ENCODE data around the gene RARS2.
A peak's percentile ranks its signal among the peaks of the same experiment; 100 is the strongest.
"Not testable (repeated sequence)": the region's sequence is repeated elsewhere in the genome, so short reads cannot be mapped to it uniquely, and the experiment has no call there.

The RARS2 gene

DNA sequence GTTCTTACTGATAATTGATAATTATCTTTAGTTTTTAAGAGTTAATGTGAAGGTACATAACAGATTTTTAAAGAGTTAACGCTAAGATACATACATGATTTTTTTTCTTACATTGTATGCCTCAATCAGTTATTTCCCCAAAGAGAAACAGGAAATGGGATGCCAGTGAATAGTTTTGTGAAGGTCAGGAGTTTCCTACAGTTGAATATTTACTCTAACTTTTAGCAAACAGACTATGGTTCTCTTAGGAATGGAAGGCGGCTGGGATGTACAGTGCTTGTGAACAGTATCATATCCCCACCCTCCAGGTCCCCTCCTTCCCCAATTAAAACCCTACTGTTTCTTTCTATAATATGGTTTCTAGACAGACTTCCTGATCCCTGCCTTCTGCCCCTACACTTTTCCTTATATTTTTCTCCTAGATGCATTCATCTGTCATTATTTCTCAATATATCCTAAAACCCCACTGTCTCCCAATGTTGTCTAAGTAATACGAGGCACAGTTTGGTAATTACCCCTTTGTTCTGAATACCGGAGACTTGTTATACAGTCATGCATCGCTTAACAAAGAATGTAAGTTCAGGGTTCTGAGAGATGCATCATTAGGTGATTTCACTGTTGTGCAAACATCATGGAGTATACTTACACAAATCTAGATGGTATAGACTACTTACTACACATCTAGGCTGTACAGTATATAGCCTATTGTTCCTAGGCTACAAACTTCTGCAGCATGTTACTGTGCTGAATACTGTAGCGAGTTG is 87.8 kb downstream of the RARS2 start:
- no peak for DNase-seq (ENCODE audit: low read depth)

DNA sequence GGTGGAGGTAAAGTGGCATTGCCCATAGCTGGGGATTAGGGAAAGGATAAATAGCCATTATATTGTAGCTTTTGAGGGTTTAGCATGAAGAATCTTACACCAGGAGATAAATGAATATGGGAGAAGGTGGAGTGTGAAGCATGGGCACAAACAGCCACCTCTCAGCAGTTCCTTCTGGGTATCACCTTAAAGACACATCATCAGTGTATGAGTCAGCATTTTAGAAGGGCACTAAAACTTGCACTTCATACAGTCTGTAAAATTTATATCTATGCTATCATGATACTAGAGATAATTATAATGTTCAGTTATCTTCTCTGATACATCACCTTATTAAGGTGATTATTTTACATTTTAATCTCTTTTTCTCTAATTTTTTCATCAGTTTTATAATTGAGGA is 91.7 kb downstream of the RARS2 start:
- DNase-seq (ENCODE audit: low read depth): no peak

DNA sequence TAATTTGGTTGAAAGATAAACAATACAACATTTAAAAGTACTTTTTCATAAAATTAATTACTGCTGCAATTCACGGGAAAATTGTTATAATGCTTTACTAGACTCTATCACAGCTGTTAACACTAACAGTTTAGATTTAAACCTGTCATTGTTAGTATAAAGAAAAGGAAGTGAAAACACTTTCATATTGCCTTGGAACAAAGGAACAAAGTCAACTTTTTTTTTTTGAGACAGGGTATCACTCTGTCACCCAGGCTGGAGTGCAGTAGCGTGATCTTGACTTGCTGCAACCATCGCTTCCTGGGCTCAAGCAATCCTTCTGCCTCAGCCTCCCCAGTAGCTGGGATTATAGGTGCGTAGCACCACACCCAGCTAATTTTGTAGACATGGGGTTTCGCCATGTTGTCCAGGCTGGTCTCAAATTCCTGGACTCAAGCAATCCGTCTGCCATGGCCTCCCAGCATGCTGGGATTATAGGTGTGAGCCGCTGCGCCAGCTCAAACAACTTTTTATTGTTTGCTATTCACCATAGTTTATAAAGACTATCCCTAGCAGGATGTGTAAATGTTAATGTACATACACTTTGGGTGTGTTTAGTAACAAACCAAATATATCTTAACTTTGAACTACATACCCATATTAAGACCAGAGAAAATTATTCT is 94.9 kb downstream of the RARS2 start:
- no peak for DNase-seq (ENCODE audit: low read depth)

DNA sequence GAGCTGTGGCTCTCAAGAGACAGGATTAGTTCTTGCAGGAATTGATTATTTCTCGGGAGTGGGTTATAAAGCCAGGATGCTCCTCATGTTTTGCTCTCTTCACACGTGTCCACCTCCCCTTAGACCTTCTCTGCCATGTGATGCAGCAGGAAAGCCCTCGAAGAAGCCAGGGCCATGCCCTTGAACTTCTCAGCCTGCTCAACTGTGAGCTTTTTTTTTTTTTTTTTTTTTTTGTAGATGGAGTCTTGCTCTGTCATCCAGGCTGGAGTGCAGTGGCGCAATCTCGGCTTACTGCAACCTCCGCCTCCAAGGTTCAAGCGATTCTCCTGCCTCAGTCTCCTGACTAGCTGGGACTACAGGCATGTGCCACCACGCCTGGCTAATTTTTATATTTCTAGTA is 100.5 kb downstream of the RARS2 start:
- DNase-seq (ENCODE audit: low read depth): not testable (repeated sequence)

DNA sequence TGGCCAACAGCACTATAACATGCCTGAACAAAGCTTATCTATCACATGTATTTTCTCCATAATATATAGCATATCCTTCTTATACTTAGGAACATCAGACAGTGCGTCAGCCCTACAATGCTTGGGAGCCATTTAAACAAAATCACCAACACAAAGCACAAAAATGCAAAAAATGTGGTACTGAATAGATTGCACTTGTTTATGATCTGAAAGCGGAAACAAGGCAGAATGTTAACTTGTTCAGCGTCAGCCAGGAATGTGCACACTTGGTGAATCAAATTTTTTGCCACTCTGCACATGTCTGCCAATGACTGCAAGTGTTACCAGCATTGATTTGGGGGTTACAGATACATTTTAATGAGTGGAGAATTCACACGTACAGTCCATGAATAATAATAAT is 102.2 kb downstream of the RARS2 start:
- DNase-seq (ENCODE audit: low read depth): no peak

DNA sequence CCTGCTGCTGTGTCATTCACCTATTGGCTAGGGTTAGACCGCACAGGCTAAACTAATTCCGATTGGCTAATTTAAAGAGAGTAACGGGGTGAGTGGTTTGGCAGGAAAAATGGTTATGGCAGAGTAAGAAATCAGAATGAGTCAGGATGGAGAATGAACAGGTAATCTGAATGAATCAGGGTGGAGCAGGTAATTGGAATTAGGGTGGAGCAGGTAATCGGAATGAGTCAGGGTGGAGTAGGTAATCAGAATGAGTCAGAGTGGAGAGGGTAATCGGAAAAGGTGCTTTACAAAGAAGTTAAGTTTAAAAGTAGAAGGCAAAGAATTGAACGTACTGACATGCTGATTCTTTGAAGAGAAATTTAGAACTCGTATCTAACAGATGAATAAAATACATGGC is 105.3 kb downstream of the RARS2 start:
- DNase-seq (ENCODE audit: low read depth): no peak

DNA sequence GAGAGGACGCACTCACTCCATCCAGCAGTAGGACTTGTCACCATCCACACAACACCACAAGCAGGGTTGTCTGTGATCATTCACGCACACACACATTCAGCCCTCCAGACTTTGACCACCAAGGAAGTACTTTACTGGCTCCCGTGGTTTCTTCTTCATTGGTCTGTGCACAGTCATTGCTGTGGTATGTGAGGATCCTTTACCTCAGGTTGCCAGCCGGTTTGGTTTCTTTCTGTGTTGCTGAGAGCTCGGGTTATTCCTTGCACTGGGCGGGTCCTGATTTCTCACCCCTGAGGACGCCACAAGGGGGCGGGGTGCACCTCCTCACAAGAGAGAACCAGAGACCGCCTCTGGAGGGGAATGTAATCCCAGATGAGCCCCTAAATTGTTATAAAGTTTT is 105.9 kb downstream of the RARS2 start:
- no peak for DNase-seq (ENCODE audit: low read depth)

DNA sequence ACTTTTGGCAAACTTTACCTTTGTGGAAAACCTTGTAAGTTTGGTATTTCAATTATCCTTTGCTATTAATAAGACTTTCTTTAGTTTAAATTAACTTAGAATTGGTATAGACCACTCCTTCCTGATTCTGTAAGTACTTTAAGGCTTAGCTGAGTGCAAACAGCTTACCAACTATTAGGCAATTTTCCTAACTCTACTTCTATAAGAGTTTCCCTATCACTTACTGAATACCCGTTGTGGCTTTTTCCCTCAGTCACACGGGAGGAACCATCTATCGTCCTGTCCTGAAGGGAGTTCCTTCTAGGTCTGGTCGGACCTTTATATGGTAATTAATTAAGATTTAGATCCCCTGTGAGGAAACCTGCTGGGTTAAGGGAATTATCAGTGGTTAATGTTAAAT is 107.4 kb downstream of the RARS2 start:
- no peak for DNase-seq (ENCODE audit: low read depth)

DNA sequence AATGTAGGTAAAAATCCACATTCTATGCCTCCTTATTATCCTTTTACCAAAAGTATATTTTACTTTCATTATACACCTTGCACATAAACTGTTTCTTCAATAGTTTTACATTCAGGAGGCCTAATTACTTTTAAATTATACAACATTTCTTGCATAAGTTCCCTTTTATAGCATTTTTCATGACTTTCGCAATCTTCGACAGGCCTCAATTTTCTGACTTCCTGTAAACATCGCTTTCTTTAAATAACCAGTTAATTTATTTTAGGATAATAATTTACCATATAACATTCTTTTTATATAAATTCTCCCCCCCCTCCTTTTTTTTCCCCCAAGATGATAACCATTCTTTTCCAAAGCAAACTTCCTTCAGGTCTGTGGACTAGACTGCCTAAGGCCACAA is 107.9 kb downstream of the RARS2 start:
- DNase-seq (ENCODE audit: low read depth): no peak

DNA sequence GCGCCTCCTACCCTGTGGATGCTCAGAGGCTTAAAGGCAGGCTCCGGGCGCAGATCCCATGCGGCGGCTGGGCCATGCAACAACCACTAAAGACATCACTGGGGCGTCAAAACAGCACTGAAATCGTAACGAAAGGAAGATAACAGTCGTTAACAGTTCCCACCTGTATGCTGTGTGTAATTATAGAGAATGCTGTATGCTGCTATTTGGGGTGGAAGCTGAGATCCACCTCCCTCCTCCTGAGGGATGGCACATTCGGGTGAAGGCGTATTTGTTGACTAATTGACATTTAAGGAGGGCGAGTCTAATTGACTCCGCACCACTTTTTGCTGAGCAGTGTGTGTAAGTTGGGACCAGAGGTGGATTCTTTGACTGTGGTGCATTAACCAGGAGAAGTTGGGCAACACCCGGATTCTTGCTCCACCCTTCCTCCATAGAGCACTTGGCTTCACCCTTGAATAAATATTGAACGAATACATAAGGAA is 116.3 kb downstream of the RARS2 start:
- DNase-seq (ENCODE audit: low read depth): no peak

DNA sequence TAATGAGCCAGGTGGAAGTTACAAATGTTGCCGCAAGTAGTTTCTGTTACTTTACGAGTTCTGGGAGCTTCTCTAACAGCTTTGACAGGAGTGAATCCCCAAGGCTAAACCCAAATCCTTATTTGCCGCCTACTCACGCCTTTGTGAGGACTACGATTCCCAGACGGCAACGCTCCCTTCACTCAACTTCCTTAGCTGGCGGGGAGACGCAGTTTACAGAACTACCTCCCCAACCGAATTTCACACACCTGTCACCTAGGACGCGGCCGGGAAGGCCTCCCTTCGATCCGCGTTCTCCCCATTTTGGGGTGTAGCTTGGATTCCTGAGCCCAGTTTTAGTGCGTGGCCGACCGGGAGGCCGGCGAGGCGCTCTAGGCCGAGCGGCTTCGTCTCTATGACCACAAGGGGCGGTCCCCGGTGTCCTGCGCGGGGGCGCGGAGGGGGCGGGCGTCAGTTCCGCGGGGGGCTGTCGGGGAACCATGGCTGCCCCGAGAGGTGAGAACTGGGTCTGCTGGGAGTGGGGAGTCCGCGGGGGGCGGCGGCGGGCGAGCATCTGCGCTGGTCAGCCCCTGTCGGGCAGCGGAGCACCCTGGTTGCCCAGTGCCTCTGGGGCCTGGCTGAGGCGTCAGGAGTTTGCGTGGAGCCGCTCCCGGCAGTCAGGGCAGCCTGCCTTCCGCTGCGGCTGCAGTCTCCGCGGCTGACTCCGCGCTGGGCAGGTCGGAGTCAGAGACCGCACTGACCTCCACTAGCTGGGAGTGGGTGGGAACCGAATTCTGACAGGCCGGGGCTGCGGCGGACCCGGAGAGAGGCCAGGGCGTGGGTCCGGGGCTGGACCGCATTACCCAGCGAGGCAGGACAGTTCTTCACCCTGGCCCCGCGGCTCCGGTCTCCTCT is 117.0 kb downstream of the RARS2 start, which contains the start of gene SLC35A1:
Gene SLC35A1, plus strand, starts transcription at position 450 of the 894 bp plus-strand sequence. Its CDS starts 30 bp downstream, at position 480.
- DNase-seq (ENCODE audit: low read depth): peak; percentile 74

DNA sequence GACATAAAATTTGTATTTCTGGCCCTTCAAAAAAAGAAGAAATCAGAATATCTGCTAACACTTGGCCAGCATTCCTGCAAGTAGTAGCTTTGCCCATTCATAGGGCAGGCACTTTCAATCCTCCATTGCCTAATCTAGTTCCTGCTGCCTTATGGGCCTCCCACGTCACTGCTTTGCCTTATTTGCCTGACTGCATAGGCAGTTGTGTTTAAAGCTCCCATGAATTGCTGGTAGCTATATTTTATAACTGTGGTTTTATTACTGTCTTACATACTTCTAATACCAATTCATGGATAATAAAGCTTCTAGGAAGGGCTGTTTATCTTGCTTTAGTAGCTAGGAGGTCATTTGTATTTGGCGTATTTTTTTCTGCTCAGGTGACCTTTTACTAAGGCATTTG is 124.7 kb downstream of the RARS2 start:
- no peak for DNase-seq (ENCODE audit: low read depth)
